Measurements from ENCODE around the gene MALT1.
A peak's percentile ranks its signal among the peaks of the same experiment; 100 is the strongest.

Gene MALT1, protein sequence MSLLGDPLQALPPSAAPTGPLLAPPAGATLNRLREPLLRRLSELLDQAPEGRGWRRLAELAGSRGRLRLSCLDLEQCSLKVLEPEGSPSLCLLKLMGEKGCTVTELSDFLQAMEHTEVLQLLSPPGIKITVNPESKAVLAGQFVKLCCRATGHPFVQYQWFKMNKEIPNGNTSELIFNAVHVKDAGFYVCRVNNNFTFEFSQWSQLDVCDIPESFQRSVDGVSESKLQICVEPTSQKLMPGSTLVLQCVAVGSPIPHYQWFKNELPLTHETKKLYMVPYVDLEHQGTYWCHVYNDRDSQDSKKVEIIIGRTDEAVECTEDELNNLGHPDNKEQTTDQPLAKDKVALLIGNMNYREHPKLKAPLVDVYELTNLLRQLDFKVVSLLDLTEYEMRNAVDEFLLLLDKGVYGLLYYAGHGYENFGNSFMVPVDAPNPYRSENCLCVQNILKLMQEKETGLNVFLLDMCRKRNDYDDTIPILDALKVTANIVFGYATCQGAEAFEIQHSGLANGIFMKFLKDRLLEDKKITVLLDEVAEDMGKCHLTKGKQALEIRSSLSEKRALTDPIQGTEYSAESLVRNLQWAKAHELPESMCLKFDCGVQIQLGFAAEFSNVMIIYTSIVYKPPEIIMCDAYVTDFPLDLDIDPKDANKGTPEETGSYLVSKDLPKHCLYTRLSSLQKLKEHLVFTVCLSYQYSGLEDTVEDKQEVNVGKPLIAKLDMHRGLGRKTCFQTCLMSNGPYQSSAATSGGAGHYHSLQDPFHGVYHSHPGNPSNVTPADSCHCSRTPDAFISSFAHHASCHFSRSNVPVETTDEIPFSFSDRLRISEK

DNA sequence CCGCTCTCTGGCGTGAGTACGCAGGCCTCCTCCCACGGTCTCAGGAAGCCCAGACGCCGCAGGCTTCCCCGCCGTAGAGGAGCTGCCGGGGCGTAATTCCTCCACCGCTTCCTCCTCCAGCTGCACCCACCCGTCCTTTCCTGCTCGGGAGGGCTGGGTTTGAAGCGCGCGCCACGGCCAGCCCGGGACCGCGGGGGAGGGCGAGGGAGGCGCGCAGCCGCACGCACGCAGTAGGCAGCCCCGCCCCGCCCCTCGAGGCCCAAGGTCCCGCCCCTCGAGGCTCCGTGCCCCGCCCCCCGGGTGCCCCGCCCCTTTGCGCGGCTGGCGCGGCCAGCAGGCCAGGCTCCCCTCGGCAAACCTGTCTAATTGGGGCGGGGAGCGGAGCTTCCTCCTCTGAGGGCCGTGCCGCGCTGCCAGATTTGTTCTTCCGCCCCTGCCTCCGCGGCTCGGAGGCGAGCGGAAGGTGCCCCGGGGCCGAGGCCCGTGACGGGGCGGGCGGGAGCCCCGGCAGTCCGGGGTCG lies at the start of gene MALT1:
TSS of gene MALT1 (plus strand) at position 355 of the 521 bp plus-strand sequence. CDS start 179 bp downstream, outside the sequence.
- DNase-seq = peak; percentile 95
- Mint-ChIP-seq H3K4me3 (peak within 1 kb of the TSS; percentile 97), H3K27me3 (no peaks in the 10 kb centered on the region), H3K4me1 (peaks cover 63% of the 10 kb centered on the region), H3K9me3 (no peaks in the 10 kb centered on the region), H3K27ac (peak within 1 kb of the TSS; percentile 94), H3K36me3 (peaks cover 40% of the 10 kb centered on the region)
- CTCF ChIA-PET = interaction anchor here (0.5 to 3.7 kb wide), 11 partner anchors 13 to 143 kb away, joined by 3 to 24 read pairs (median 5); no protein-coding TSS in a partner anchor

DNA sequence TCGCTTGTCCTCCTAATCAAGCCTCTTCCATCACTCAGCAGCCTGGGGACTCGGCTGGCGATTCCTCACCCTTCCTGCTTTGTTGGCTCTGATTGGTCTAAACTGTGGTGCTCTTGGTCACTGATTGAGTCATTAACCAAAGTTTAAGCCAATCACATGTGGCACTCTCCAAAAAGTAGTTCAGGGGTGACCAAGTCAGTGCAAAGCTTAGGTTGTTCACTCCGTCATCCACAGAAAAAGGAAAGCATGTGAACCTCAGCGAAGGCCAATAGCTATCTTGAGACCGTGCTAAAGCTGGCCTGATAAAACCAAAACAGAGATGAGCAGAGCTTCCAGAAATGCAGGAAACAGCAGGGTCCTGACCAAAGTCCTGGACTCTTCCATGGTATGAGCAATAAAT lies 47.3 kb upstream of the MALT1 start:
- Mint-ChIP-seq H3K4me3 (no peak overlapping the region), H3K36me3 (peaks cover 1% of the 10 kb centered on the region), H3K27ac (no peak overlapping the region), H3K27me3 (peaks cover 20% of the 10 kb centered on the region), H3K4me1 (peaks cover 8% of the 10 kb centered on the region), H3K9me3 (no peaks in the 10 kb centered on the region)
- CTCF ChIA-PET = no interaction called here
- DNase-seq = no peak

DNA sequence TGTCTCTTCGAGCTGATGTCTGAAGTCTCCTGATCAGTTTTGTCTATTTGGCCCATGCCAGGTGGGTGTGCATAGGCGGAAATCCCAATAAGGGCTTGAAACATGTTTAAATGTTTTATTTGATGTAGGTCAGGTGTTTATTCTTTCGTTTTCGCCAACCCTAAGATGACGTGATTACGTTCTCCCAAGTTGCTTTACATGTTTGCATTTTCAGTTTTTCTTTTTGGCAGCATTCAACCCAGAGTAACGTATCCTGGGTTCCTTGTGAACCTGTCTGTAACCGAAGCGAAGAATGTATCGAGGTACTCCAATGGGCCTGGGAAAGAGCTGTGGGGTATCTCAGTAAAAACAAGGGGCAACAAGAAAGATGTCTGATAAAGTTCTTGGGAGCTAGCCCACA lies 45.4 kb upstream of the MALT1 start:
- H3K27ac Mint-ChIP-seq = no peak overlapping the region
- peaks cover 1% of the 10 kb centered on the region for H3K36me3 Mint-ChIP-seq
- H3K9me3 Mint-ChIP-seq = no peaks in the 10 kb centered on the region
- H3K27me3 Mint-ChIP-seq = peaks cover 20% of the 10 kb centered on the region
- H3K4me1 Mint-ChIP-seq = peaks cover 20% of the 10 kb centered on the region
- CTCF ChIA-PET = no interaction called here
- no peak for DNase-seq
- H3K4me3 Mint-ChIP-seq = no peak overlapping the region

DNA sequence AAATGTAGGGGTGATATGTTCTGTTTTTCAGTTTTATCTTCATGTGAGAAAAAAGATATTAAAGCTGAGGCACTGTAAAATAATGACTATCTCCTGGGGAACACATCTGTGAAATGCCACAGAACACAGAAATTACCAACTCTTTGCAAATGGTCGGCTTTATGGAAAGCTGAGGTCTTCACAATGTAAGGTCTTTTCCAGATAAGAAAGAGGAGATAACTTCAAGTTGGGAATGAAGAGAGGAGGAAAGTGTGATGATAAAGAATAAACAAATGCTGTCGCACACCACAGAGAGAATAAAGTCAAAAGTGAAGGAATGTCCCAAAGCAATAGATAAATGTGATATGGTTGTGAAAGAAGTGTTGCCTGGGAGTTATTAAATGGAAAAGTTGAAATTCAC lies 41.2 kb upstream of the MALT1 start:
- Mint-ChIP-seq H3K36me3 (no peaks in the 10 kb centered on the region), H3K9me3 (no peaks in the 10 kb centered on the region), H3K27me3 (peaks cover 14% of the 10 kb centered on the region), H3K4me3 (no peak overlapping the region), H3K27ac (no peak overlapping the region), H3K4me1 (peaks cover 39% of the 10 kb centered on the region)
- CTCF ChIA-PET = no interaction called here
- DNase-seq = no peak

DNA sequence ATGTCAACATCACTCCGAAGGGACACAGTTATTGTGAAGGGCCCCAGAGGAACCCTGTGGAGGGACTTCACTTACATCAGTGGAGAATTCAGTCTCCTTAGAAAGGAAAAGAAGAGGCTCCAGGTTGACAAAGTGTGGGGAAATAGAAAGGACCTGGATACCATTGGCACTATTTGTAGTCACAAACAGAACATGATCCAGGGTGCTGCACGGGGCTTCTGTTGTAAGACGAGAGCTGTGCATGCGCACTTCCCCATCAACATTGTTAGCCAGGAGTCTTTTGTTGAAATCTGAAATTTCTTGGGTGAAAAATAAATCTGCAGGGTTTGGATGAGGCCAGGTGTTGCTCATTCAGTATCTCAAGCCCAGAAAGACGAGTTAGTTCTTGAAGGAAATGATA lies 40.0 kb upstream of the MALT1 start:
- Mint-ChIP-seq H3K4me1 (peaks cover 46% of the 10 kb centered on the region), H3K4me3 (no peak overlapping the region), H3K9me3 (no peaks in the 10 kb centered on the region), H3K36me3 (no peaks in the 10 kb centered on the region), H3K27me3 (peaks cover 5% of the 10 kb centered on the region), H3K27ac (no peak overlapping the region)
- CTCF ChIA-PET = no interaction called here
- DNase-seq = no peak

DNA sequence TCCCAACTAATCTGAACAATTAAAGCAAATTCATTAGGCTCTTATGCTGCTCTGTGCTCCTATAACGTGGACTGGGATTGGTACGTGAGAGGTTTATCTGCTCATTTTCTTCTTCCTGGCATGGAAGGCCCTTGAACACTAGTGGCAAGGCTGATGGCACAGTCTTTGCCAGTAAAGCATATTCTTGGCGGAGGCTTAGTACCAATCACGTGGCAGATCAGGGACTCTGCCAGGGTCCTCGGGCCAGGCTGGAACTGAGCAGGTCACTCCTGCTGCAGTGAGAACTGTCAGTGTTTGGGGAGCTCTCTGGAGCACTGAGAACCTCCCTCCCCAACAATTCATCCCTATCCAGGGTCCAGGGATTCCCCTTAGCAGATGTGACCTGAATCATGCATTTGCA lies 38.7 kb upstream of the MALT1 start:
- peaks cover 4% of the 10 kb centered on the region for H3K27me3 Mint-ChIP-seq
- peak overlapping the region; percentile 58 for H3K27ac Mint-ChIP-seq
- no peak for DNase-seq
- H3K9me3 Mint-ChIP-seq = no peaks in the 10 kb centered on the region
- peaks cover 49% of the 10 kb centered on the region for H3K4me1 Mint-ChIP-seq
- CTCF ChIA-PET = no interaction called here
- H3K4me3 Mint-ChIP-seq = no peak overlapping the region
- no peaks in the 10 kb centered on the region for H3K36me3 Mint-ChIP-seq

DNA sequence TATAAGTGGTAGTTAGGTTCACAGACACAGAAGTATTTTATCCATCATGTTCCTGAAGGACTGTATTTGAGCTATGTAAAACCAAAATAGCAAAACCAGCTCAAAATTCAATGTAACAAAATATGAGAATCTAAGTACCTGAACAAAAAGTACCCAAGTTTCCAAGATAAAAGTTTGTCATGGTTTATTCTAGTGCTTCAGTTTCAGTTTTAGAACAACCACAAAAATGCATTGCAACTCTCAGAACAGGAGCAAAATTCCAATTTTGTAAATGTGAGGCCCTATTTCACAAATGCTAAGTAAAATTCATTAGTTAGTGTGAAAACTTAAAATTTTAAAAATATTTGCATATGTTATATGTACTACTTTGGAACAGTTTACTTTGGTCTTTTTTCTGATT lies 37.4 kb upstream of the MALT1 start:
- no peaks in the 10 kb centered on the region for H3K36me3 Mint-ChIP-seq
- H3K4me1 Mint-ChIP-seq = peaks cover 53% of the 10 kb centered on the region
- H3K4me3 Mint-ChIP-seq = no peak overlapping the region
- no peak for DNase-seq
- no peaks in the 10 kb centered on the region for H3K9me3 Mint-ChIP-seq
- H3K27ac Mint-ChIP-seq = no peak overlapping the region
- peaks cover 4% of the 10 kb centered on the region for H3K27me3 Mint-ChIP-seq
- CTCF ChIA-PET = no interaction called here

DNA sequence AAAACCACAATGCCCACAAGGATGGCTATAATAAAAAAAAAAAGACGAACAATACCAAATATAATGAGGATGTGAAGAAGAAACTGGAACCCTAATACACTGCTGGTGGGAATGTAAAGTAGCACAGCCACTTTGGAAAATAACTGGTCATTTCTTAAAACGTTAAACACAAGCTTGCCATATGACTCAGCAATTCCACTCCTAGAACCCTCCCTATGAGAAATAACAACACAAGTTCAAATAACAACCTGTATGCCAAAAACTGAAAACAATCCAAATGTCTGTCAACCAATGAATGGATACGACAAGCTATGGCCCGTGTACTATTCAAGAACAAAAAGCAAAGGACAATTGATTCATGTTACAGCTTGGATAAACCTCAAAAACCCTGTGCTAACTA lies 35.4 kb upstream of the MALT1 start:
- CTCF ChIA-PET = no interaction called here
- no peak for DNase-seq
- Mint-ChIP-seq H3K9me3 (no peaks in the 10 kb centered on the region), H3K27ac (no peak overlapping the region), H3K36me3 (peaks cover 2% of the 10 kb centered on the region), H3K27me3 (peaks cover 4% of the 10 kb centered on the region), H3K4me1 (peaks cover 42% of the 10 kb centered on the region), H3K4me3 (no peak overlapping the region)

DNA sequence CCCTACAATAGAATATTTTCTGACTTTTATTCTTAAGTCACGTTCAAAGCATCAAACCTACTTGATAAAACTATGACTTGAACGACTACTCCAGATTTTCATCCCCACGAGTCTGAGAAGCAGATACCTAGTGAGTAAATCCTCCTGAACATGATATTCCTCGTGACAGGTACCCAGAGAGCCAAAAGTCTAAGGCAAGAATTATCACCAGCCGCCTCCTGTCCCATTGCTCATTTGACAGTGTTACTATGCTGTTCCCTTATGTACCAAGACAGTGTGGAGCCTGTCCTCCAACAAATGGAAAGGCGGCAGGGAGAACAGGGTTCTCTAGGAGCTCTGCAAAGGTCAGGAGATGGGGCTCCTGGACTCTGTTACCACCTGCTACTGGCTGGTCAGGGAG lies 34.1 kb upstream of the MALT1 start:
- peaks cover 42% of the 10 kb centered on the region for H3K4me1 Mint-ChIP-seq
- no peak overlapping the region for H3K4me3 Mint-ChIP-seq
- no peak for DNase-seq
- H3K27ac Mint-ChIP-seq = no peak overlapping the region
- H3K36me3 Mint-ChIP-seq = peaks cover 2% of the 10 kb centered on the region
- CTCF ChIA-PET = no interaction called here
- no peaks in the 10 kb centered on the region for H3K9me3 Mint-ChIP-seq
- no peaks in the 10 kb centered on the region for H3K27me3 Mint-ChIP-seq

DNA sequence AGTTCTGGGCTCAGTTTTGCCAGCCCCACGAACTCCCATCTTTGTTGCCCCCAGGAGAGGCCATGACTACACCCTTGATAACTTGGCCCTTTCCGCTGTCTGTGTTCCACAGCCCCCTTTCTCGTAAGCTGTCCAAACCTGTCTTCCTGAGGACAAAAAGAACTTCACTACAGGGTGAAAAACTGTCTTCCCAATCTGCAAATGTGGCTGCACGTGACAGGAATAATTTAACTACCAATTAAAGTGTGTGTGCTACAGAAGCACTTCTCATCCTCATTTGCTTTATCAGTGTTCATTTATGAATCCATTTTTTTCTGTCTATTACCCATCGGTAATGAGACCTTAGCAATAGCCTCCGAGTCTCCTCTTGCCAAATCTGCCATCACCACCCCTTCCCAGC lies 33.3 kb upstream of the MALT1 start:
- Mint-ChIP-seq H3K36me3 (peaks cover 2% of the 10 kb centered on the region), H3K4me3 (no peak overlapping the region), H3K27me3 (no peaks in the 10 kb centered on the region), H3K9me3 (no peaks in the 10 kb centered on the region), H3K27ac (no peak overlapping the region), H3K4me1 (peaks cover 42% of the 10 kb centered on the region)
- CTCF ChIA-PET = no interaction called here
- no peak for DNase-seq

DNA sequence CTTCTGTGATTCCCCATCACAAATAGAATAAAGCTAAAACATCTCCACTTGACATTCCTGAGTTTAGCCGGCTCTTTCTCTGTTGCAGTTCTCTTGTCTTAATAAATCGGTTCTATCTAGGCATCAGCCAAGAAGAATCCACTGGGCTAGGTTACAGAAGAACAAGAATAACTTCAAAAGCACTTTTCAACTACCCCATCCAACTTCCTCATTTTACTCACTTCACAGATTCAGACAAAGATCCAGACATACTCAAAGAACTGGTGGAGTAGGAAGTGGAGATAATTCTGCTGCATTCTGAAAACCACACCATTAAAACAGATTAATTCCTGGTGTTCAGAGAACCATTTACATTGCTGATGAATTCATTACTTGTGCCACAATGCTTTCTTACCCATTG lies 32.8 kb upstream of the MALT1 start:
- DNase-seq = no peak
- peaks cover 38% of the 10 kb centered on the region for H3K4me1 Mint-ChIP-seq
- no peak overlapping the region for H3K27ac Mint-ChIP-seq
- no peaks in the 10 kb centered on the region for H3K27me3 Mint-ChIP-seq
- peaks cover 2% of the 10 kb centered on the region for H3K36me3 Mint-ChIP-seq
- H3K4me3 Mint-ChIP-seq = no peak overlapping the region
- CTCF ChIA-PET = no interaction called here
- no peaks in the 10 kb centered on the region for H3K9me3 Mint-ChIP-seq

DNA sequence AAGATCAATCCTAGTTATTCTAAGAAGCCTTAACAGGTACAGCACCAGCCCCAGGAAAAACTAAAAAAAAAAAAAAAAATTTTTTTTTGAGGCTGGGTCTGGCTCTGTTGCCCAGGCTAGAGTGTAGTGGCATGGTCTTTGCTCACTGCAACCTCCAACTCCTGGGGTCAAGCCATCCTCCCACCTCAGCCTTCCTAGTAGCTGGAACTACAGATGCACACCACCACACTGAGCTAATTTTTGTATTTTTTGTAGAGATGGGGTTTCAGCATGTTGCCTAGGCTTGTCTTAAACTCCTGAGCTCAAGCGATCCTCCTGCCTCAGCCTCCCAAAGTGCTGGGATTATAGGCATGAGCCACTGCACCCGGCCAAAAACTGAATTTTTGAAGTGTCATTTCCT lies 32.0 kb upstream of the MALT1 start:
- no peak for DNase-seq
- Mint-ChIP-seq H3K27me3 (no peaks in the 10 kb centered on the region), H3K36me3 (peaks cover 2% of the 10 kb centered on the region), H3K9me3 (no peaks in the 10 kb centered on the region), H3K27ac (no peak overlapping the region), H3K4me1 (peaks cover 30% of the 10 kb centered on the region), H3K4me3 (no peak overlapping the region)
- CTCF ChIA-PET = no interaction called here

DNA sequence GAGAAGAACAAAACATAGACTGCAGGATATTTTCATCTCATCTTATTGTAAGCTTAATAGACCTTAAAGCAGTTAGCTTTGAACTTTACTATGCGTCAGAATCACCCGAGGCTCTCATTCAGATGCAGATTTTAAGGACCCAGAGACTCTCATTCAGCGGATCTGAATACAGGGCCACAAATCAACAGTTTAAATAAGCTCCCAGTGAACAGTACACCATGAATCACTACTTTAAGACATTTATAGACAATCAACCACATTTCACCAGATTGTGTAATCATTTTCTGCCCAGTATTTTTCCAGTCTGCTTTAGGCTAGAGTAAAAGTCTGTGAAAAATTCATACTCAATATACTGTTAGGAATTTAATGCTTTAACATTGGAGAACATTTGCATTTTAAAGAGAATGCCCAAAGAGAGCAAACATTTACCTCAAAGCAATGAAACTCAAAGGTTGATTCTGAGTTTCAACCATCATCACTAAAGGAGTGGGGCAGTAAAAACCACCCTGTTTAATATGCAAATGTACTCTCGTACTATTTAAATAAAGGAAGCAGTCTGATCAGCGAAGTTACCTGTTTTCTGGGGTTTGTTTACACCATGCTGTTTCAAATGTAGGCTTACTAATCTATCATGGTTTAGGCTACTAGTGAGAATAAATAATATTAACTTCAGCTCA lies 31.4 kb upstream of the MALT1 start:
- CTCF ChIA-PET = no interaction called here
- no peaks in the 10 kb centered on the region for H3K9me3 Mint-ChIP-seq
- H3K4me3 Mint-ChIP-seq = no peak overlapping the region
- no peak overlapping the region for H3K27ac Mint-ChIP-seq
- peaks cover 2% of the 10 kb centered on the region for H3K36me3 Mint-ChIP-seq
- no peaks in the 10 kb centered on the region for H3K27me3 Mint-ChIP-seq
- DNase-seq = no peak
- H3K4me1 Mint-ChIP-seq = peaks cover 24% of the 10 kb centered on the region

DNA sequence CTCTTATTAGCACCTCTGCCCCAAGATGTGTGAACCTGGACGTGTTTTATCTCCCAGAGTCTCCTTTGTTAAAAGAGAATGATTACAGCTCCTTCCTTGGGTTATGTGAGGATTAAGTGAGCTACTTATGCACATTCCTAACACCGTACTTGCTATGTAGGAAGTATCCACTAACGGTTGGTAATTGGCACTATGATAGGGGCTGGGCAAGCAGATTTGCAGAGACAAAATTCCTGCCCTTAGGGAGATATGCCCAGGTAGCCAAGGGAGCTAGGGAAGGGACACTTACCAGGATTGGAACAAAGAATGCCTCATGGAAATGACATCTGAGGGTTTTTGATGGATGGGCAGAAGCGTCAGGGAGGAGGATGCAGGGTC lies 30.8 kb upstream of the MALT1 start:
- Mint-ChIP-seq H3K4me1 (peaks cover 22% of the 10 kb centered on the region), H3K9me3 (no peaks in the 10 kb centered on the region), H3K27ac (no peak overlapping the region), H3K36me3 (peaks cover 2% of the 10 kb centered on the region), H3K27me3 (no peaks in the 10 kb centered on the region), H3K4me3 (no peak overlapping the region)
- DNase-seq = no peak
- CTCF ChIA-PET = no interaction called here

Data from activated naive CD4-positive, alpha-beta T cell treated with anti-CD3 and anti-CD28 coated beads, Interleukin-2, amount 10 ng/mL, durations not matched to agents 7 days and 5 days (primary cell).